HG03342 (cell line): Measurements from ENCODE around the gene USP15.

Source experiments
- ATAC-seq: cut with Tn5 transposase; IDR thresholded peaks from one replicate; pipeline ENCODE4 v1.9.1; 2021; ENCODE audit warnings: mild to moderate bottlenecking, moderate library complexity; ENCODE audit not compliant: unreplicated experiment

The USP15 gene

DNA sequence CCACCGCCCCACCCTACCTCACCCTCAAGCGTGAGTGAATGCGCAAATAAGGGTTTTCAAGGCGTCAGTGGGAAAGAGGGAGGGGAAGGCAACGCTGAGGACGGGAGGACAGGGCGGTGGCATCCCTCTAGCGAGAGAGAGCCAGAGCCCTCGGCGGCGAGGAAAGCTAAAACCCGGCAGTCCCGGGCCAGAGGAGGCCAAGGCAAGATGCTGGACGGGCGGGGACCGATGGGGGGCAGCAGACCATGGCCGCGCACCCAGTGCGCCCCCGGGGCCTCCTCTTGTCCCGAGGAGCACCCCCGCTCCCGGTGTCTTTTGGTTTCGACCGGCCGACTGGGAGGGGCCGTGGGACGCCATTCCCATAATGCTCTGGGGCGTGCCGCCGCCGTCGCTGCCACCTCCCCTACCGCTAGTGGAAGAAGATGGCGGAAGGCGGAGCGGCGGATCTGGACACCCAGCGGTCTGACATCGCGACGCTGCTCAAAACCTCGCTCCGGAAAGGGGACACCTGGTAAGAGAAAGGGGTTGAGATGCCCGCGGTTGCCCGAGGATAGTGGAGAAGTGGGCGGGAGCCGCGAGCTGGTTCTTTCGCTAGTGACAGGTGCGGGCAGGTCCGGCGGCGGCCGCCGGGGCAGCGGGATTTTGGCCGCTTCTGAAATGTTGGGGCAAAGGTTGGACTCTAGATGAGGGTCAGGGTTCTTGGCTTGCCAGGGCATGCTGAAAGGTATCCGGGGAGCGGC, at the start of gene USP15:
USP15 (plus strand) TSS at position 412 of the 740 bp plus-strand sequence; CDS start at position 423, 11 bp downstream.
- ATAC-seq = peak; percentile 78

DNA sequence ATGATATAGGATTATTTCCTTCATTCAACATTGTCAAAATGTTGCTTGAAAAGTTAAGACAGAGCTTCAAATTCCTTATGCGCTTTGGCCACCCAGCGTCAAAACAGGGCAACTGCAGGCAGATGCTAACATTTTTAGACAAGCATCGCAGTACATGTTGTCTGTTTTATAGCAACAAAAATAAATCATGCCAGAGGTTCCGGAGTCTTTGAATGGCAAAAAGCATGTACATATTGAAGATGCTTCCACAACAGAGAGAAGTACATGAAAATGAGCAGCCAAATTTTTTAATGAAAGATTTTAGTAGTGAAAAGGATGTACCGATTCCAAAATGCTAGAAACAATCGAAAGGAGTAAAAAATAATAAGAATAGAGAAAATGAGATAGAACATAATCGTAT, 49.8 kb upstream of the USP15 start:
- ATAC-seq = peak; percentile 92

DNA sequence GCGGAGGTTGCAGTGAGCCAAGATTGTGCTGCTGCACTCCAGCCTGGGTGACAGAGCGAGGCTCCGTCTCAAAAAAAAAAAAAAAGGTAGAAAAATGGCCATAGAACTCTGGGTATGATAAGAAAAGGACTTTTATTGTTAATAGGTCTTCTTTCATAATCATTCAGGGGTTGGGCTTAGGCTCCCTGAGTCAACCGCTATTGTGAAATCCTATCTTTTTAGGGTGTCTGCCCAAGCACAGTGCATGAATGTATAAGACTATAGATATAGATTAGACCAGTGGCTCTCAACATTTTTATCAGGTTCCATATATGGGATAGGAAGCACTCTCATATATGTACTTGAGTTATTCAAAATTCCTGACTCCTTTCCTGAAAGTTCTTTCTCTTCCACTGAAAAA, 48.7 kb upstream of the USP15 start:
- no peak for ATAC-seq

DNA sequence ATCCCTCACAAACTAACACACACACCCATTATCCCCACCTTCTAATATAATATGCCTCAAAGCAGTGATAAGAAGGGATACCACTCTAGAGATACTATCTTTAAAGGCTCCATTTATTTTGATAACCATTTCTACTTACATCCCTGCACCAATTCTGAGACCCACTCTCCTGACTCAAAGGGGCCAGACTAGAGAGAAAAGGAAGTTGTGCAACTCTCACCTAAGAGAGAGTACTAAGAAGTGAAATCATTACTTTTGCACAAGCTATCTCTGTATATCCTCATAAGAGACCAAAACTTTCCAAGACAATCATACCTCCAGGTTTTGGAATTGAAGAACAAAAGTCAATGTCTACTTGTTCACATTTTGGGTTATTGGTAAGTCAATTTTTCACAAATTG, 45.4 kb upstream of the USP15 start:
- no peak for ATAC-seq

DNA sequence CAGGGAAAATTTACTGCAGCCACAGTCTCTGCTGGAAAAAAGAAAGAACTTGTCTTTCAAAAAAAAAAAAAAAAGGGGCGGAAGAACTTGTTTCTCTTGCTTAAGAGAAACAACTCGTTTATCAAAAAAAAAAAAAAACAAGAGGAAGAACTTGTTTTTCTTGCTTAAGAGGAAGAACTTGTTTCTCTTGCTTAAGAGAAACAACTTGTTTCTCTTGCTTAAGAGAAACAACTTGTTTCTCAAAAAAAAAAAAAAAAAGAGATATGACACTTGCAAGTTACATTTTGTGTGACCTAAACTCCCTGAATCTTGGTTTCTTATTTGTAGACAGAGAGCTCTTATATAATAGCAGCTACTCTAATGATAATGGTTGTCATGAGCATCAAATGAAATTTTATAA, 44.7 kb upstream of the USP15 start:
- ATAC-seq = no peak

DNA sequence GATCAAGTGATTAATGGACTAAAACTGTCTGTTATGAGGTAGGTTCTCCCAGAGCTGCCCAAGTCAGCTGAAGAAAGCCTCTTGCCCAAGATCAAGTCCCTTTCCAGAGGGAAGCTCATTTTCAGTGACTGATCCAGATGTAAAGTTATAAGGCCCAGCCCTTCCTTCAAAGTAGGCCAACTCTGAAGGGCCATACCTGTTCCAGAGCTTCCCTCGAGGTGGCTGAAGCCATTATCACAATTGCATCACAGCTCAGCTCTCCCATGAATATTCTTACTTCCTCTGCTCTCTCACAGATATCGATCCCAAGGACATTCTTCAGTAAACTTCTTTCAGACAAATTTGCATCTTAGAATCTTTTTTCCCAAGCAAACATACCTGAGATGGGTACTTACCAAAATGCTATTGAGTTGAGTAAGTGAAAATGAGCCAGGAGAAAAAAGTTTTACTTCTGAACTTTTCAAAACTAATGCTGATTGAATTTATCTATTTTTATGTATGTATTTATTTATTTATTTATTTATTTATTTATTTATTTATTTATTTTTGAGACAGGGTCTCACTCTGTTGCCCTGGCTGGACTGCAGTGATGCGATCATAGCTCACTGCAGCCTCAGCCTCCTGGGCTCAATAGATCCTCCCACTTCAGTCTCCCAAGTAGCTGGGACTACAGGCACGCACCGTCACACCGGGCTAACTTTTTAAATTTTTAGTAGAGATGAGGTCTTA, 42.6 kb upstream of the USP15 start:
- no peak for ATAC-seq

DNA sequence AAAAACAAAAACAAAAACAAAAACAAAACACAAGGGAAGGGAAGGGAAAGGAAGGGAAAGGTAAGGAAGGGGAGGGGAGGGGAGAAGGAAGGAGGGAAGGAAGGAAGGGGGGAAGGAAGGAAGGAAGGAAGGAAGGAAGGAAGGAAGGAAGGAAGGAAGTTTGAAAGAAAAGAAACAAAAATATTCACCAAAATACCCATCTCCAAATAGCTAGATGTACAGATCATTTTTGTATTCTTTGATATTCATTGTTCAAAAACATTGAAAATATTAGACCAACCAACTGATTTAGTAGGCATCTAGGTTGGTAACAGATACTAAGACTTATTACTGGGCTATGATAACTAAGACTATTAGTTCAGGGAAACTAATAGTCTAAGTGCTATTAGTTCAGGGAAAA, 39.1 kb upstream of the USP15 start:
- ATAC-seq = no peak

DNA sequence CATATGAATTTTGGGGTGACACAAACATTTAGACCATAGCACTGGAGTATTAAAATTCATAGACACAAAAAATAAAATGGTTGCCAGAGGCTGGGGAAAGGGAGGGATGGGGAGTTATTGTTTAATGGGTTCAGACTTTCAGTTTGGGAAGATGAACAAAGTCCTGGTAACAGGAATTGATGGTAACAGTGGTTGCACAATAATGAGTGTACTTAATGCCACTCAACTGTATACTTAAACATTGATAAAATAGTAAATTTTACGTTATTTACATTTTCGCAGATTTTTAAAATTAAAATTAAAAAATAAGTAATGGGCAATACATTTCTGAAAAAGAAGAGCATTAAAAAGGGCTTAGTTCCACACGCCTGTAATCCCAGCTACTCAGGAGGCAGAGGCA, 35.6 kb upstream of the USP15 start:
- no peak for ATAC-seq

DNA sequence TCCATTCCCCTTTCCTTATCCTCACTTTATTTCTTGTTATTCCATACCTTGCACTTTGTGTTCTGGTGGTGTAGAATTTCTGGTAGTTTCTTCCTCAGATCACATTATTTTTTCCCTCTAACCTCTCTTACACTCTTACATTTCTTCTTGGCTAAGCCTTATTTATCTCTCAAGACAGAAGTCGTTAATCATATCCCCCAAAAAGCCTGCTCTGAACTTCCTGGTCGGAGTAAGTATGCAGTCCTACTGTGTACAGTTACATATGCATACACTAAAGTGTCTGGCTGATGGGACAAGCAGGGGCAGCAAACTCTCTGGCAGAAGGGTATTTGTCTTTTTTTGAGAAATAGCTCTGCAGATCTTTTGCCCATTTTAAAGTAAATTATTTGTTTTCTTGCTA, 33.1 kb upstream of the USP15 start:
- ATAC-seq = no peak

DNA sequence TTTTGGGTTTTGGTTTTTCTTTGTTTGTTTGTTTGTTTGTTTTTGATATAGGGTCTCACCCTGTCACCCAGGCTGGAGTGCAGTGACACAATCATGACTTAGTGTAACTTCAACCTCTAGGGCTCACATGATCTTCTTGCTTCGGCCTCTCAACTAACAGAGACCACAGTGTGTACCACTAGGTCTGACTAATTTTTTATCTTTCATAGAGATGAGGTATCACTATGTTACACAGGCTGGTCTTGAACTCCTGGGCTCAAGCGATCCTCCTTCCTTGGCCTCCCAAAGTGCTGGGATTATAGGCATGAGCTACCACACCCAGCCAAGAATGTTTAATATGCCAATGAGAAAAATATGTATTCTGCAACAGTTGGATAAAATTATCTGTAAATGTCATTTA, 29.6 kb upstream of the USP15 start:
- no peak for ATAC-seq

DNA sequence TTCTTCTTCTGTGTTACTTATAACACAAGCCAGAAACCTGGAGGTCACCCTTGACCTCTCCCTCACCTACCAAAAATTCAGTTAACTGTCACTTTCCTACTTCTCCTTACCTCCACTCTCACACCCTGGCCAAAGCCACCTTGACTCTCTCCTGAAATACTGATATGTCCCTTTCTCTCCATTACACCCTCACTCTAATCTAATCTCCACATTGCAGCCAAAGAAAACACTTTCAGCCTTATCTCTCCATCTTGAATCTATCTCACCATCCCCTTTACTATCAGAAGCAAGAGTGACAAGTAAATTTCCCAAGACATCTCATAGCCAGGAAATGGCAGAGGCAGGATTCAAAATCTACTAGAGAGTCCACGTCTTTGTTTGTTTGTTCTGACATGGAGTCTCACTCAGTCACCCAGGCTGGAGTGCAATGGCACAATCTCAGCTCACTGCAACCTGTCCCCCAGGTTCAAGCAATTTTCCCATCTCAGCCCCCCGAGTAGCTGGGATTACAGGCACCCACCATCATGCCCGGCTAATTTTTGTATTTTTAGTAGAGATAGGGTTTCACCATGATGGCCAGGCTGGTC, 28.0 kb upstream of the USP15 start:
- no peak for ATAC-seq

DNA sequence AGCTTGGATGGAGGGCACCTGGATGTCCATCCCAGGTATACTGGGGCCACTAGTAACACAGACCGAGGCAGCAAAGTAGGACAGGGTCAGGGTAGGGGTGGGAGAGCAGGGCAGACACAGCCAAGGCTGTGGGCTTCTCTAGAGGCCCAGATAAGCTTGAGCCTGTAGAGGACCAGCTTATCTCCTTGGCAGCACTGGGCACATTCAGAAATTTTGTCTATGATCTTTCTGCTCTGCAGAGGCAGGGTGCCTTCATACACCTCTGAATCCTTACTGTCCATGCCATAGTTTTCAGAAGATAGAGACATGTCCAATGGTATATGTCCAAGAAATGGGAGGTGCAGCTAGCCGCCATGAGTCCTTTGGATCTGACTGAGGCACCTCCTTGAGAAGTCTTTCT, 26.4 kb upstream of the USP15 start:
- no peak for ATAC-seq

DNA sequence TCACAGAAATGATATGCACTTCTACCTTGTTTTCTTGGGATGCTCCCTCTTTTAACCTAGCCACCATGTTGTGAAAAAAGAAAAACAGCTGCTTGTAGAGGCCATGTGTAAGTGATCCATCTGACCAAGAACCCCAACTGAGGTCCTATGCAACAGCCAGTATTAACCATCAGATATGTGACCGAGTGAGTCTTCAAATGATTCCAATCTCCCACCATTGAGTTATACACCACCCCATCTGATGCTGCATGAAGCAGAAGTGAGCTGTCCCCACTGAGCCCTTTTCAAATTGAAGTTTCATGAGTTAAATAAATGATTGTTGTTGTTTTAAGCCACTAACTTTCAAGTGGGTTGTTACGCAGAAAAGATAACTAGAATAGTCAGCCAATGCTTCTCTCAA, 20.6 kb upstream of the USP15 start:
- ATAC-seq = no peak

DNA sequence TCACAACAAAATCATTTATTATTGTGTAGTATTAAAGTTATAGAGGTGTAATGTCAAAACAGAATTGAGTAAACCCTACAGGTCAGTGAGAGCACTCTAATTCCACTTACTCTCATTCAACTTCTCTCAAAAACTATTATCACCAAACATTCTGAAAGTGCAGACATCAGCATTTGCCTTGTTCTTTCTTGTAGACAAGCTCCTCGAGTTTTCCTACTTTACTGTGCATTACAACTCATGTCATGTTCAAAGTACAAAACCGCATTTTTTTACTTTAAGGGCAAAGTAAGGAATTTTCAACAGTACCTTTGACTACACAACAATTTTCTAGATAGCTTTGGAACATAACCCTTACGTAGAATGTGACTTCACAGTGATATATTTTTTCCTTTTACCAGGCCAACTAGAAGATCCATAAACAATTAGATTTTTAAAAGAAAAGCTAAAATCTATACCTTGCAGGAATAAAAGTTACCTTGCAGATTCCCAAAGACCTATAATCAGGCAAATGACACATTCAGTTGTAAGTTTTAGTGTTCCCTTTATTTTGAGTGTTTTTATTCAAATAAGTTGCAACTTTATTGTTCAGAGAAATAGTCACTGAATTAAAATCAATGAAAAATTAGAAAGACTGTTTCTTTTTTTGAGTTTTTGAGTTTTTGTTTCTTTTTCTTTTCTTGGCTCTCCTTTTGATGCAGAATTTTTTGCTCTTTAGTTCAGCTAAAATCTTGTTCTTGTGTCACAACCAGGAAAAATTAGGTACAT, 12.7 kb upstream of the USP15 start:
- ATAC-seq = no peak

DNA sequence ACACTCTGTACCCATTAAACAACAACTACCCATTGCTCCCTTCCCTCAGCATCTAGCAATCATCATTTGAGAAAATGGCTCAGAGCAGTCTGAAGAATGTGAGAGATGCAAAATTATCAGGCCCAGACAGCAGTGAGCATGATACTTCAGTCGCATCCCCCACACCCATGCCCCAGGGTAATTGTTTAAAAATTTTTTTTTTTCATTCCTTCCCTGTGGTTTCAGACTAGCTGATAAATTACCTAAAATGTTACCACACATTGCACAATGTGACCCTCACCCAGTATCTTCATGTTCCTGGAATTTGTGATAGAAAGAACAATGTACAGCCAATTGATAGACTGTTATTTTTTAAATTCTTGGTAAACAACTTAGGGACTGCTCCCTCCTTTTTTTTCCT, 11.3 kb upstream of the USP15 start:
- ATAC-seq = no peak

DNA sequence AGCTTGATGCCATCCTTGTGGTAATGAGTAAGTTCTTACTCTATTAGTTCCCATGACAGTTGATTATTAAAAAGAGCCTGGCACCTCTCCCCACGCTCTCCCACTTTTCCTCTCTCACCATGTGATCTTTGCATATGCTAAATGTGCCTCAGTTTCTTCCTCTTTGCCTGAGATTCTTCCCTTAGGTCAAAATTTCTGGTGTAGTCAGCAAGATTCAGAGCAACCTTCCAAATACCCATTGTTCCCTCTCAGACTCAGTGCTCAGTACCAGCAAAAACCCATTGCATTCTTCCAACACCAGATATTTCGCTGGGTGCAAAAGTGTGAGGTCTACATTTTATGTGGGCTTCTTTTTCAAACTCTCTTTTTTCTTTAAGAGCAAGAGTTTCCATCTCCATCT, 10.8 kb upstream of the USP15 start:
- no peak for ATAC-seq

DNA sequence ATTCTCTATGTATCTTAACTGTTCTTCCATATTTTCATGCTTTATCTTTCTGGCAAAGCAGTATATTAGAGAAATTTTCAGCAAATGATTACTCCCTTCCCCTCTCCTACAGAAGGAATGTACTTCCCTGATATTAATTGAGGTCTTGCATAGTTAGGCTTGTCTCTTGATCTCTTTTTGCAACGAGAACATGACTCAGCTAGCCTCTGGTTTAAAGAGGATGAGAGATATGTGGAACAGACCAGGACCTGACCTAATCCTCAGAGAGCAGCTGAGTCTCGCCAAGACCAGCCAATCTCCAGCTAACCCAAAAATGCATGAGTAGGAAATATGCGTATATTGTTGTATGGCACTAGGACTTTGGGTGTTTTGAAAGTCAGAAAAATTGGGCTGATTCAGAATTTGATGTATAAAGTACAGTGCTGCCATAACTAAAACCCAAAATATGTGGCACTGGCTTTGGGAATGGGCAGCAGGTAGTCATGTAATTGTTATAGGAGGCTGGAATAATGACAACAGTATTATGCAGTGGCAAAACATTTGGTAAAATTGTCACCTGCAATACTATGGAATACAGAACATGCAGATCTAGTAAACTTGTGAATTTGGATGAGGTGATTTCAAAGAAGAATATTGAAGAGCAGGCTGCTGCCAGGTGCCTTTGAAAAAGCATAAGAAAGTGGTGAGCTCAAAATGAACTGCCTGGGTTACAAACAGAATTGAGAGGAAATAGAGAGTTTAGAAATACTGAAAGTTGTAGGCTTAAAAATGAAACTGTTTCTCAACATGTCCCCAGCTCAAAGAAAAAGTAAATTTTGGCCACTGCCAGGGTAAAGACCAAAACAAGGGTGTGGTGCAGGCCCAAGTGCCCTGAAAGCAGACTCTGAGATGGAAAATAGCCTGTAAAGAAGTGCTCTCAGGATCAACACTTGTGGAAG, 9.3 kb upstream of the USP15 start:
- ATAC-seq = peak; percentile 90

DNA sequence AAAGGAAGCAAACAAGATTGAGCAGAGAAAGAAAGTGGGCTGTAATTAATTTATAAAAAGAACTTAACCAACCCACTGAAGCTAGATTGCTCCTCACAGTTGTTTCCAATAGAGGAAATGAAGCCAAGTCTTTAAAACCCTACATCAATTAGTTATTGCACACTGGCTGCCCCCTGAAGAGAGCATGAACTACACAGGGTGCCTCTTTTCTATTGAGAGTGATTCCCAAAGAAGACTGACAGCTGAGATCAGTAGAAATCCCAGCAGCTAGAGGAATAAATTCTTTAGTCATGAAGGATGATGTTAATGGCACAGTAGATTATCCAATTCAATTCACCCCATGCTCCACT, 8.6 kb upstream of the USP15 start:
- no peak for ATAC-seq

DNA sequence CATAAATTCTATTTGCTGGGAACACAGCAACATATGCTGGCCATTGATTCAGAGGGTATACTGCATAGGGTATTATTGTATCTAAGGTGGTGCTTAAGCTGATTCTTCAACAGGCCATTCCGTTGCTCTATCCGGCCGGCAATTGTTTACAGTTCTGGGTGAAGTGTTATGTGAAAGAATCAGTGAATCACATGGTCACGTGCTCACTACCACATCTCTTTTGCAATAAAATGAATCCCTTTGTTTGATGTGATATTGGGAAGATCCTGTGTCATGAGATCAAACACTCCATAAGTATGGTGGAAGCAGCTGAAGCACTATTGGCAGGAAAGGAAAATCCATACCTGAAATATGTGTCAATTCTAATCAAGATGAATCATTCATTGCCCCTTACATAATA, 7.6 kb upstream of the USP15 start:
- ATAC-seq = no peak

DNA sequence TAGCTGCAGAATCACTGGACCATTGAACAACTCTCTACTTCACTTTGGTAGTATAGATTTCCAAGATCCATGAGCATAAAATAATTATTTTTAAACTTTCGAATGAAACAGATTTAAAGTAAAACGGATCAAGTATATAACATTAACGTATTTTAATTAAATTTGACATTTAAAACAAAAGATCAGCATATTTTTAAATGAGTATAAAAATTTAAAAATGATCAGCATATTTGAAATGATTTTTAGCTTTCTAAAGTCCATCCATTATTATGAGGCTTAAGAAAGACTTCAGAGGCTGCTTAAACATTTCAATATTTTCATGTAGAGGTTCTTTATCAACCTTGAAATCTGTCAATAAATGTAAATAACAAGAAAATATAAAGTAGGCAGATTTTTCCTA, 5.2 kb upstream of the USP15 start:
- no peak for ATAC-seq
